Gastrocnemius medialis (tissue), 4 donors: ENCODE results near the gene LAMB1. TPM values are rescaled to one million over a fixed set of nuclear protein-coding genes. Genes with fewer than 3 reads are reported as not detected.
A peak's percentile ranks its signal among the peaks of the same experiment; 100 is the strongest.

Source experiments
- ATAC-seq, 2 donors: fragments of 150-250 bp; one replicate each; pipeline ENCODE4 v1.9.1; 2016
- DNase-seq, 2 donors: peaks; one replicate each; pipeline ENCODE4 v3.0.0-alpha.2; 2019
- H3K27ac ChIP-seq, 4 donors: fragments of 200-600 bp; sonication (generic); 1 replicate in 1 of 4; 2 replicates in 3 of 4; pipeline ENCODE4 v1.5.1; 2016 to 2018; ENCODE audit warnings: mild to moderate bottlenecking in 2 of 4, moderate library complexity in 1 of 4
- H3K27me3 ChIP-seq, 3 donors: fragments of 200-600 bp; sonication (generic) in 2 of 3; 1 replicate in 1 of 3; 2 replicates in 2 of 3; pipeline versions ENCODE4 v1.5.1 to v1.6.0; 2016 to 2019; ENCODE audit warnings: mild to moderate bottlenecking in 1 of 3, moderate library complexity in 1 of 3
- H3K36me3 ChIP-seq, 2 donors: fragments of 200-600 bp; sonication (generic) in 1 of 2; one replicate each; pipeline ENCODE4 v1.5.1; 2017 to 2018
- H3K4me1 ChIP-seq, 2 donors: fragments of 200-600 bp; sonication (generic) in 1 of 2; one replicate each; pipeline ENCODE4 v1.5.1; 2016 to 2017; ENCODE audit warnings: mild to moderate bottlenecking in 2 of 2
- H3K4me3 ChIP-seq, 4 donors: fragments of 200-600 bp; sonication (generic) in 3 of 4; 1 replicate in 1 of 4; 2 replicates in 3 of 4; pipeline ENCODE4 v1.5.1; 2016 to 2019; ENCODE audit warnings: mild to moderate bottlenecking in 2 of 4
- H3K9me3 ChIP-seq, 3 donors: fragments of 200-600 bp; sonication (generic) in 2 of 3; 1 replicate in 1 of 3; 2 replicates in 2 of 3; pipeline ENCODE4 v1.5.1; 2016 to 2019
- POLR2A ChIP-seq, 2 donors: fragments of 450-650 bp; IDR thresholded peaks; one replicate each; pipeline ENCODE4 v1.6.1; 2017; ENCODE audit warnings: antibody characterized with exemption in 2 of 2, mild to moderate bottlenecking in 2 of 2, moderate library complexity in 2 of 2
- in situ Hi-C, 4 donors: fragments of 200-750 bp; cut with MboI; loops; one replicate each; pipeline versions ENCODE4 v1.15.0 to v1.8.0; 2017; ENCODE audit warnings: low sequenced_read_pairs in 4 of 4
- intact Hi-C: fragments of 100-400 bp; cut with DNase I; formaldehyde crosslinking; loops from one replicate; pipeline ENCODE4 v1.15.1; 2023; ENCODE audit warnings: low total_unique reads
- total RNA-seq, 4 donors: library from RNA; depleted of rRNA; stranded (reverse); fragments of >200 nt; gene quantifications; one replicate each; pipeline versions ENCODE4 v1.1.0 to v1.2.3, GENCODE V29; 2016
- TF ChIP-seq, protein P1 (sequence below), 5 experiments: fragments of 450-650 bp in 3 of 5; fragments of 200-600 bp in 2 of 5; sonication (generic) in 2 of 5; IDR thresholded peaks in 4 of 5; conservative IDR thresholded peaks in 1 of 5; 1 replicate in 4 of 5; 2 replicates in 1 of 5; pipeline ENCODE4 v1.5.1; 2016 to 2019; ENCODE audit warnings: antibody characterized with exemption in 5 of 5, mild to moderate bottlenecking in 3 of 5, moderate library complexity in 3 of 5

LAMB1 gene
- total RNA-seq, 4 donors from 2014 or later = 14.5 to 56.6 (median 29.8) TPM

DNA sequence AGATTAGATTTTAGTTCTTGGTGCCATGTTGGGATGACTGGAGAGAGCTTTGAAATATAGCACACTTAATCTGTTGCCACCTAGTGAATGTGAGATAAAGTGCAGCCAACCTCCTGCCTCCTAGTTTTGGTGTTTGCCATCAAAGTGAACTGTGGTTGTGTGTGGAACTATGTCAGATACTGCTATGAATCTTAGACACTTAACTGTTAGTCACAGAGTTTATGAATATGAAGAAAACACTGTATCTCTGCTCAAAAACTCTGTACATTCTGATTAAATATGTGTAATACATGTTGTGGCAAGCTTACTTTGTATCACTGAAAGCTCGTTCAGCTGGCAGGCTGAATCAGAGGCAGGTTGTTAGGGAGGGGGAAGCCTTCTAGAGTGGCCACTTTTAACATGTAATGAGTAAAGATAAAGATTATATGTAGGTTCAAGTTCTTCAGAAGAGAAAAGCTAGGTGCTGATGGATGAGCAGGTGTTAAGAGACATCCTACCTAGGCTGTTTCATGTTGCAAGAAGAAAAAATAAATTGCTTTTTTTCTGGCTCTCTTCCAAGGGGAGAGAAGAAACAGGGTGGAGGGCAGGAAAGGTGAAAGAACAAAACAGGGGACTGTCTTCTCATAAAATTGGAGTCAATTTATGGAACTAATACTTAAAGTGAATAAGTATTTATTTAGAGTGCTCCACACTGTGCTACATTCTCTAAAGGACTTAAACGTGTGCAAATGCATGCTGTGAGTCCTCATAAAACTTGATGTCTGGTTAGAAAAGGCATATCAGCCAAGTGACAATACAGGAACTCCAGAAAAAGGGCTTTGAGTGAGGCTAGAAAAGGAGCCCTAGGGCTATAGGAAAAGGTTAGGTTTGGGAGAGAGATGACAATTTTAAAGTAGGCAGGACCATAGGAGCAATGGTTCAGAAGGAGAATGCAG is 14.1 kb upstream of the LAMB1 start:
- intact Hi-C loops (loop anchor here (10.0 kb wide), 1 partner anchor 128 kb away; no protein-coding TSS in a partner anchor), in situ Hi-C loops (no loop called here)
- DNase-seq (no peak), ATAC-seq (no peak)
- no peaks in the 10 kb centered on the region for H3K27me3 ChIP-seq
- H3K27ac ChIP-seq = no peak overlapping the region
- no peaks in the 10 kb centered on the region for H3K4me1 ChIP-seq
- H3K9me3 ChIP-seq = no peaks in the 10 kb centered on the region
- TF ChIP-seq, protein P1, sequence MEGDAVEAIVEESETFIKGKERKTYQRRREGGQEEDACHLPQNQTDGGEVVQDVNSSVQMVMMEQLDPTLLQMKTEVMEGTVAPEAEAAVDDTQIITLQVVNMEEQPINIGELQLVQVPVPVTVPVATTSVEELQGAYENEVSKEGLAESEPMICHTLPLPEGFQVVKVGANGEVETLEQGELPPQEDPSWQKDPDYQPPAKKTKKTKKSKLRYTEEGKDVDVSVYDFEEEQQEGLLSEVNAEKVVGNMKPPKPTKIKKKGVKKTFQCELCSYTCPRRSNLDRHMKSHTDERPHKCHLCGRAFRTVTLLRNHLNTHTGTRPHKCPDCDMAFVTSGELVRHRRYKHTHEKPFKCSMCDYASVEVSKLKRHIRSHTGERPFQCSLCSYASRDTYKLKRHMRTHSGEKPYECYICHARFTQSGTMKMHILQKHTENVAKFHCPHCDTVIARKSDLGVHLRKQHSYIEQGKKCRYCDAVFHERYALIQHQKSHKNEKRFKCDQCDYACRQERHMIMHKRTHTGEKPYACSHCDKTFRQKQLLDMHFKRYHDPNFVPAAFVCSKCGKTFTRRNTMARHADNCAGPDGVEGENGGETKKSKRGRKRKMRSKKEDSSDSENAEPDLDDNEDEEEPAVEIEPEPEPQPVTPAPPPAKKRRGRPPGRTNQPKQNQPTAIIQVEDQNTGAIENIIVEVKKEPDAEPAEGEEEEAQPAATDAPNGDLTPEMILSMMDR (IDR thresholded peaks at IDR 0.05 in 4 of 5, conservative IDR thresholded peaks at IDR 0.05 in 1 of 5) = peak in 2 of 5 experiments; percentile 25 to 32
- TF ChIP-seq POLR2A (IDR thresholded peaks at IDR 0.05) = no peak
- no peaks in the 10 kb centered on the region for H3K36me3 ChIP-seq
- H3K4me3 ChIP-seq = no peak overlapping the region

DNA sequence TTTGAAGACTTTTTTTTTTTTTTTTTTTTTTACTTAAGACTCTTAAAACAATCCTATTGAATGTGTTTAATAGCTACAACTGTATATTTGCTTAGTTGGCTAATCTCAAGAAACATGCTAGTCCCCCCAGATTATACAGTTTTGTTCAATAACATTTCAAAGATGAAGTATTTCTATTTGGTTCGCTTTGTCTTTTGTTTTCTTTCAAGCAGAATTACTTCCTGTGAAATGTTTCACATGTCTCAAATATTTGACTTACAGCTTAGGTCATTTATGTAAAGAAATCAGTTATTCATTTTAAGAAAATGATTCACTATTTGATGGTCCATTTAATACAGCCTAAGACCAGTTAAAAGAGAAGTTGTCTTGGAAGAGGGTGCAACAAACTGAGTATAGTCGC is 12.8 kb upstream of the LAMB1 start:
- no peaks in the 10 kb centered on the region for H3K36me3 ChIP-seq
- TF ChIP-seq POLR2A (IDR thresholded peaks at IDR 0.05) = no peak
- TF ChIP-seq, protein P1 (IDR thresholded peaks at IDR 0.05 in 4 of 5, conservative IDR thresholded peaks at IDR 0.05 in 1 of 5) = no peak
- no peaks in the 10 kb centered on the region for H3K9me3 ChIP-seq
- DNase-seq (no peak), ATAC-seq (no peak)
- H3K4me3 ChIP-seq = no peak overlapping the region
- H3K27ac ChIP-seq = no peak overlapping the region
- no peaks in the 10 kb centered on the region for H3K27me3 ChIP-seq
- no peaks in the 10 kb centered on the region for H3K4me1 ChIP-seq
- in situ Hi-C loops (no loop called here), intact Hi-C loops (loop anchor here (10.0 kb wide), 1 partner anchor 129 kb away; no protein-coding TSS in a partner anchor)

DNA sequence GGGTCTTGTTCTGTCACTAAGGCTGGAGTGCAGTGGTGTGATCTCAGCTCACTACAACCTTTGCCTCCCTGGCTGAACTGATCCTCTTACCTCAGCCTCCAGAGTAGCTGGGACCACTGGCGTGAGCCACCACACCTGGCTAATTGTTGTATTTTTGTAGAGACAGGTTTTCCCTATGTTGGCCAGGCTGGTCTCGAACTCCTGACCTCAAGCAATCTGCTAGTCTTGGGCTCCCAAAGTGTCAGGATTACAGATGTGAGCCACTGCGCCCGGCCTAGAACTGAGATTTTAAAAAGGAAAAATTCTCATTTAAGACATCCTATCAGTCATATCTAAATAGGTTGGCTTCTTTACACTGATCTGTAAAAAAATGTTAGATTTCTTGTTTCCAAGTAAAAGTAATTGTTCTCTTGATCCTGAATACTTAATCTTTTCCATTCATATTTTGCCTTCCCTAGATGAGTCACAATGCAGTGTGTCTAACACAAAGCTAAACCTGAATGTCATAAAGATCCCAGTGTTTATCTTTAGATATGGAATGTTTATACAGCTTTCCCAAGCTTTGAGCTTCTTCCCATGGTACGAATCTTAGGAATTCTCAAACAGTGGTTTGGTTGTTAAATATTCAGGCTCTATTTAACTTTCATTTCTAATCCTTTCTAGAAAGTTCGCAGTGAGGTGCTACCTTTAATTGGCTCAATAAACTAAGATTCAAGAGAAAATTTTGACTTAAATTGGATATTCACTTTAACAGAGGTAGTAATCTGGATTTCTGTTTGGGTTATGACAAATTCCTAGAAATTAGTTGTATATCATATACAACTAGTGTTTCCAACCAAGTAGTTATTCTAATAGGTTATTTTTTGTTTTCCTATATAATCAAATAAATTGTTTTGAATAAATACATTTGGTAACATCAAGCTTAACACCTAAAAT is 12.1 kb upstream of the LAMB1 start:
- intact Hi-C loops = loop anchor here (10.0 kb wide), 1 partner anchor 130 kb away; no protein-coding TSS in a partner anchor
- Histone ChIP-seq H3K4me1 (no peaks in the 10 kb centered on the region), H3K9me3 (no peaks in the 10 kb centered on the region), H3K27me3 (no peaks in the 10 kb centered on the region), H3K36me3 (no peaks in the 10 kb centered on the region), H3K27ac (no peak overlapping the region), H3K4me3 (no peak overlapping the region)
- no peak for DNase-seq
- ATAC-seq = no peak
- TF ChIP-seq, protein P1 (IDR thresholded peaks at IDR 0.05 in 4 of 5, conservative IDR thresholded peaks at IDR 0.05 in 1 of 5) = no peak
- TF ChIP-seq POLR2A (IDR thresholded peaks at IDR 0.05) = no peak
- in situ Hi-C loops = no loop called here

DNA sequence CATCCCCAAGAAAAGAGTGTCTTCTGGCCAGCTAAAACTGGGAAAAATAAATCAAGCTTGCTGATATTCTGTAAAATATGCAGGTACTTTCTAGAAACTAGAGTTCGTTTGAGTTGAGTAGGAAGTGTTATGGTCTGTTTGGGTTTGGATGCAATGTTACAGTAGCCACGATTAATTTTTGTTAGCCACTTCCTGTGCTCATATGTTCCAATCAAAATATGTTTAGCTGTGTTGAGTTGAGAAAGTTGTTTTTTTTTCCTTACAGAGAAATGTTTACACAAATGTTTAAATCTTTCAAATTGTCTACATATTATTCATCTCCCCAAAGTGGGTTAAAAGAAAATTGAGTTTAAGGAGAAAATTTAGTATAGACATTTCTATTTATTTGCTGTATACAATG is 11.3 kb upstream of the LAMB1 start:
- no peaks in the 10 kb centered on the region for H3K9me3 ChIP-seq
- H3K36me3 ChIP-seq = no peaks in the 10 kb centered on the region
- ATAC-seq = no peak
- H3K4me1 ChIP-seq = no peaks in the 10 kb centered on the region
- in situ Hi-C loops = no loop called here
- no peak for TF ChIP-seq POLR2A (IDR thresholded peaks at IDR 0.05)
- no peak overlapping the region for H3K4me3 ChIP-seq
- DNase-seq = no peak
- no peaks in the 10 kb centered on the region for H3K27me3 ChIP-seq
- intact Hi-C loops = loop anchor here (10.0 kb wide), 1 partner anchor 131 kb away; no protein-coding TSS in a partner anchor
- no peak overlapping the region for H3K27ac ChIP-seq
